ENCODE measurements around the gene KRTAP19-3.

KRTAP19-3 gene

DNA sequence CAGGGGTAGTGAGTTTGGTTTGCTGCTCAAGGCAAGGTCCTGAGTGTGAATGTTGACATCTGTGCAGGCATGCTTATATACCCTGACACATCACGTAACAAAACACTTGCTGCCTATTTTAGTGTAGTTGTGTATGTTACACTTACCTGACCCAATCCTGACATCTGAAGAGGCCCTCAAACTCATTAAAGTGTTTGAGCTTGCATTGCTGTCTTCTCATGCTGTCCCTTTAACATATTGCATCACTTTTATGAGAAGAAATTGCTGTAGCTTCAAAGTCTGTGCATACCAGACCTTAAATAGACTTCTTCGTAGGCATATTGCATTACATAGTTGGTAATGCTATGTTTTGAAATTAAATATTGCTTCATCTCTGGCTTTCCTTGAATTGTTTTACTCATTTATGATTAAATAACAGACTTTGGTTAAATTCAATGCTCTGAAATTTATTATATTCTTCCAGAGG, at the start of gene KRTAP19-3:
Gene KRTAP19-3 (minus strand): TSS at position 51 of the 466 bp plus-strand sequence. CDS start 56 bp downstream, outside the sequence.
- no peak for DNase-seq

DNA sequence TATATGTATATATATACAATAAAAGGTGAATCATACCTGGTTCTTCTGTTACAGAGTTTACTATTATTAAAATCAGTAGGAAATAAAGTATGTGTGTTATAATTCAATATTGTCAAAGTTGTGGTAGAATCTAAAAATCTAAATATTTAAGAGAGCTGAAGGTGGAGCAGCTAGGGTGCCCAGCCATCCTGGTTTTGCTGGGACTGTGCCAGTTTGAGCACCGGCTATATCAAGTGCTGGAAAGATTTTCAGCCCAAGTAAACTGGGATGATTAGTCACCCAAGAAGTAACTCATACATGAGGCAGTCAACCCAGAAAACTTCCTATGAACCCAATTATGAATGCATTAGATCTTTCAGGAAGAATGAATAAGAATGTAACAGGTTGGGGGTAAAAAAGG, 27.1 kb upstream of the KRTAP19-3 start:
- DNase-seq: no peak

DNA sequence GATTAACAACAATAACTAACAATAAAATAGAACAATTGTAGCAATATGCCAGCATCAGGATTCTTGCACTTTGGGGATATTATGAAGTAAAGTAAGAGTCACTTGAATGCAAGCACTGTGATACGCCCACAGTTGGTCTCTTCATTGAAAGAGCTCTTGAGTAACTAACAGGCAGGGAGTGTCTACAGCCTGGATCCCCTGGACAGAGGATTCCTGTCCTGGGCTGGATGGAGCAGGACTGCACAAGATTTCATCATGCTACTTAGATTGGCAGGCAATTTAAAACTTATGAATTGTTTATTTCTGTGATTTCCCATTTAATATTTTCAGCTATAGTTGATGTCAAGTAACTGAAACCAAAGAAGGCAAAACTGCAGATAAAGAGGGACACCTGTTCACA, 23.9 kb upstream of the KRTAP19-3 start:
- DNase-seq: no peak

DNA sequence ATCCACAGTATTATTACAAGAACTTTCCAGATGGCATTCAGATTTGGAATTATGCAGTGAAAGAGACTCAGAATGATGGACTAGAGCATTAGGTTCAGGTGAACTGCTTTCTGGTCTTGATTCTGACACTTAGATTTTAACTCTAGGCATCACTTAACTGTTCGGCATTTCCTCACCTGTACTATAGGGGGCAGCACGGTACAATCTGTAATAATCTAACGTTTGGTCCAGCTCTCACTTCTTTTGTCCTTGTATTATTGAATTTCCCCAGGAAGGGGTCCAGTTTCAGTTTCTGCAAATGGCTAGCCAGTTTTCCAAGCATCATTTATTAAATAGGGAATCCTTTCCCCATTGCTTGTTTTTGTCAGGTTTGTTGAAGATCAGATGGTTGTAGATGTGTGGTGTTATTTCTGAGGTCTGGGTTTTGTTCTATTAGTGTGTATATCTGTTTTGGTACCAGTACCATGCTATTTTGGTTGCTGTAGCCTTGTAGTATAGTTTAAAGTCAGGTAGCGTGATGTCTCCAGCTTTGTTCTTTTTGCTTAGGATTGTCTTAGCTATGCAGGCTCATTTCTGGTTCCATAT, 13.9 kb upstream of the KRTAP19-3 start:
- DNase-seq: peak; percentile 27

DNA sequence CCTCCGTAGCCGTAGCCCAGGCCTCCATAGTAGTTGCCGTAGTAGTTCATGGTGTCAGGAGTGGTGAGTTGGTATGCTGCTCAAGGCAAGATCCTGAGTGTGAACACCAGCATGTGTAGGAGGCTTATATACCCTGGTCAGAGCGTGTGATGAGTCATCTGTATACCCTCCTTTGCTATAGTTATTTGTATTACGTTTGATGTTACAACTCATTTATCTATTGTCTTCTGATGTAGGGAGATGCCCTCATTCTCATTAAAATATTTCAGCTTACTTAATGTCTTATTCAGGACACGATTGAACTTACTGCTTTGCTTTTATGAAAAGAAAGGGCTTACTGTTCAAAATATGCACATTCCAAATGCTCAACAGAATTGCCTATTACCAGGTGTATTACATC, 10.2 kb upstream of the KRTAP19-3 start, which contains the start of gene KRTAP19-5:
Gene KRTAP19-5 (minus strand): TSS at position 101 of the 400 bp plus-strand sequence. CDS start 51 bp downstream, at position 50.
- DNase-seq: no peak

DNA sequence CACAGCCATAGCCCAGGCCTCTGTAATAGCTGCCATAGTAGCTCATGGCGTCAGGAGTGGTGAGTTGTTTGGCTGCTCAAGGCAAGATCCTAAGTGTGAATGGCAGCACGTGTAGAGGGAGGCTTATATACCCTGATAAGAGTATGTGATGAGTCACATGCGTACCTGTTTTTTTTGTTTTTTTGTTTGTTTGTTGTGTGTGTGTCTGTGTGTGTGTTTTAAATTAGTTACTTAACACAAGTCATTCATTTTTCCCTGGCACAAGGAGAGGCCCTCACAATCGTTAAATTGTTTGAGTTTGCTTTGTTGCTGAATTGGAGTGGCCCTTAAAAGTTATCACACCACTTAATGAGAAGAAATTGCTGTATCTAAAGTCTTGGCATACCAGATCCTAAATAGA, 5.3 kb upstream of the KRTAP19-3 start, which contains the start of gene KRTAP19-4:
Gene KRTAP19-4 (minus strand): TSS at position 101 of the 400 bp plus-strand sequence. CDS start 55 bp downstream, at position 46.
- no peak for DNase-seq

DNA sequence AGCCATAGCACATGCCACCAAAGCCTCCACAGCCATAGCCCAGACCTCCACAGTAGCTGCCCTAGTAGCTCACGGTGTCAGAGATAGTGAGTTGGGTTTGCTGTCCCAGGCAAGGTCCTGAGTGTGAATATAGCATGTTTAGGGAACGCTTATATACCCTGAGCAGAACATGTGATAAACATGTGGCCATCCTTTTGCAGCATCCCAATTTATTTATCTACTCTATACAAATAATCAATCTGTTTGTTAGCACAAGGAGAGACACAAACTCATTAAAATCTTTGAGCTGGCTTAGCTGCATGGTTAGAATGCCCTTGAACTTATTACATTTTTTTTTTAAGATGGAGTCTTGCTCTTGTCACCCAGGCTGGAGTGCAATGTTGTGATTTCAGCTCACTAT, 4.5 kb downstream of the KRTAP19-3 start, which contains the start of gene KRTAP19-2:
Gene KRTAP19-2 (minus strand): TSS at position 101 of the 400 bp plus-strand sequence. CDS start 88 bp downstream, at position 13.
- no peak for DNase-seq

DNA sequence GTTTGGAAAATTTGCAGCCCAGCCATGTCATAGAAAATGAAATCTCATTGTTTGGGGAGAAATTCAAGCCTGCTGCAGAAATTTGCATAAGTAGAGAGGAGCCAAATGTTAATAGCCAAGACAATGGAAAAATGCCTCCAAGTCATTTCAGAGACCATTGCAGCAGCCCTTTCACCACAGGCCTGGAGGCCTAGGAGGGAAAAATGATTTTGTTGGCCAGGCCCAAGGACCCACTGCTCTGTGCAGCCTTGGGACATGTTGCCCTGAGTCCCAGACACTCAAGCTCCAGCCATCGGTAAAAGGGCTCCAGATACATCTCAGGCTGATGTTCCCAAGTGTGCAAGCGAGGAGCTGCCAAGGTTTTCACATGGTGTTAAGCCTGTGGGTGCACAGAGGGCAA, 5.6 kb downstream of the KRTAP19-3 start:
- no peak for DNase-seq

DNA sequence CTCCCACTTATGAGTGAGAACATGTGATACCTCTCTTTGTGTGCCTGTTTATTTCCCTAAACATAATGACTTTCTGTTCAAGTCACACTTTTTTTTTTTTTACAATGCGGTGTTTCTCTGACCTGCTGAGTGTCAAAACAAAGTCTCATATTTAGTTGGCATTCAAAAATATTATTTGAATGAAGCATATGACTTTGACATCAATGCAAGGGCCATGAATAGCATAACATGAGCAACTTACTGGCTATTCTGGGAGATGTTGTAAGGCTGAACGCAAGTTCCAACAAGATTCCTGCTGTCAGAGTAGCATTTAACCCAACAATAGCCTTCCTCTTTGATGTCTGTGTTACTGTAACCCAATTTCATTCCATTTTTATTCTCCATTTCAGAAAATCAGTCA, 9.7 kb downstream of the KRTAP19-3 start:
- no peak for DNase-seq

DNA sequence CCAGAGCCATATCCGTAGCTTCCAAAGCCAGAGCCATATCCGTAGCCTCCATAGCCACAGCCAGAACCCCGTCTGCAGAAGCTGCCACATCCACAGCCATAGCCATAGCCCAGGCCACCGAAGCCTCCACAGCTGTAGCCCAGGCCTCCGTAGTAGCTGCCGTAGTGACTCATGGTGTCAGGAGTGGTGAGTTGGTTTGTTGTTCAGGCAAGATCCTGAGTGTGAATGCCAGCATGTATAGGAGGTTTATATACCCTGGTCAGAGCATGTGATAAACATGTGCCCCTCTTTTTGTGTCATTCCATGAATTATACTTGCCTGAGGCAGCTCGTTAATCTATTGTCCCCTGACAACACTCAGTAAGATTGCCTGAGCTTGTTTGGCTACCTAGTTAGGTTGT, 11.7 kb downstream of the KRTAP19-3 start, which contains the start of gene KRTAP19-1:
Gene KRTAP19-1 (minus strand): TSS at position 223 of the 400 bp plus-strand sequence. CDS start 50 bp downstream, at position 173.
- no peak for DNase-seq

DNA sequence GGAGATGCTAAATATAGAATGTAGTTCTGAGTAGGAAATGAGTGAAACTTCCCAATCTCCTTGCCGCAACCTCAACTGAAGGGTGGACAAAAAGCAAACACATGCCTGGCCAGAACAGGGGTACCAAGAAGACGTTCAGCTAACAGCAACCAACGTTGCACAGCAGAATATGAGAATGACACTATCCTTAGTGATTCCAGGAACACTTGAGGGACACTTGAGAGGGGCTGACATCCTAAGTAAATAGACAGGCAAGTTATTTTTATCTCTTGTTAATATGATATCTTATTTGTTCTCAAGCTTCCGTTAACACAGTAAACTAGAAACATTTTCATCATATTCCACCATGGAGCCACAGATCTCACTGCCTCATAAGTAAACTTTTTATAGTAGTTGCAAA, 12.6 kb downstream of the KRTAP19-3 start:
- no peak for DNase-seq

DNA sequence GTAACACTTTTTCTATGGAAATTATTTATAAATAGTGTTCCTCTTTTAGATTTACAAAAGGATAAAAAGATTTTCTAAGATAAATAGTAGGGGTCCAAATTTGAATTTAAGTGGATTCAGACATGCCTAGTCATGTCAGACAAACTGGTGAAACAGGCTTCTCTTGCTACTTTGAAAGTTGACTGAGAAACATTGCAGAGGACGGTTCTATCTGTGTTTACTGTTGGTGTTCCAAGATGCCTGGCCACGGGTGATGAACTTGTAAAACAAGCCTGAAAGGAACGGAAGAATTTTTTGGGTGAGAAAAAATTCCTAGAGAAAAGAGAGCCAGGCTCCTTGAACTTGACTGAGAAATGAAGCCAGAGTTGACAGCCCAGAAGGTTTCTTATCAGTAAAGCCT, 13.8 kb downstream of the KRTAP19-3 start:
- no peak for DNase-seq

DNA sequence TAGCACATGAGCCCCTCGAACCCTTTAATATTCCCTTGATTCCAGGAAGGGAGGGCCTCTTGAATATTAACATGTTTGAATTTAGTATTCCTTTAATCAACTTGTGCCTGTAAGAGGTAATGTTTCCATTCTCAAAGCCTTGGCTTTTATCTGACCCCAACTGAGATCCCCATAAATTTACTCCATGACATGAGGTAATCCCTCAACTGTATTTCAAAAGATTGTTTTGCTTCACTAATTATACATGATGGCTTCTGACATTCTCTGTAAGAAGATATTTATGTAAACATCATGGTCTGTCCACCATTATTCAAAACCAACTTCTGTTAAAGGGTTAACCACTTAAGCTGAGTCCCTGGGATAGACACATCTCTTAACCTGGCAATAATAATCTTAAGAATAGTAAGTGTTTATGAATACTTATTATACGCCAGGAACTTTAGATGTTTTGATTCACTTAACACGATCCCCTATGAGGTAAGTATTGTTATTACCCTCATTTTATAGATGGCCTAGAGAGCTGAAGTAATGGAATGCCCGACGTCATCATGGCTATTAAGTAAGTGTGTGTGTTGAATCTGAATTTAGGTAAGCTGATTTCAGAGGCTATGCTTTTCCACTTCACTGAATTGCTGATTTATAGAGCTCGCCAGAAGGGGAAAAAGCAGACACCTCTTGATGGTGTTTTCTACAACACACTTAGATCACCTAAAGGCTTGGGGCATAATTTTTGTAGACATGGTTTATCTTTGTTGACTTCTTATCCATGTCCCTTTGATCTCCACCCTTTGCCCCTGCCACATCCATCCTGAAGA, 22.7 kb downstream of the KRTAP19-3 start:
- DNase-seq: no peak

DNA sequence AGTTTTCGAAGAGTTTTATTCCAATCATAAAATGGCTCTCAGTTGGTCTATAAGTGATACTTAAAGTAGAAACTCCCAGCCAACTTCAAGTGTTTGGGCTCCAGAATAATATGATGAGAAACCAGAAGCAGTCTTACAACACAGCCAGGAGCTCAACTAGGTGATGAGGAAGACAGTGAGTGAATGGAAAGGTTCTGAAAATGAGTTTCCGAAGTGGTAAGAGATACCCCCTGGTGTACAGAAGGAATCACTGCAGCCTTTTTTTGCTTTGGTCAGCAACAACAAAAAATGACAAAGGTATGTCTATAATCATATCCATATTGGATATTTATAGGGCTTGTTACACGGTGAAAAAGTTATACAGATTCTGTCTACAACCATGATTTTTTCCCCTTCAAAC, 28.1 kb downstream of the KRTAP19-3 start:
- peak; percentile 13 for DNase-seq

DNA sequence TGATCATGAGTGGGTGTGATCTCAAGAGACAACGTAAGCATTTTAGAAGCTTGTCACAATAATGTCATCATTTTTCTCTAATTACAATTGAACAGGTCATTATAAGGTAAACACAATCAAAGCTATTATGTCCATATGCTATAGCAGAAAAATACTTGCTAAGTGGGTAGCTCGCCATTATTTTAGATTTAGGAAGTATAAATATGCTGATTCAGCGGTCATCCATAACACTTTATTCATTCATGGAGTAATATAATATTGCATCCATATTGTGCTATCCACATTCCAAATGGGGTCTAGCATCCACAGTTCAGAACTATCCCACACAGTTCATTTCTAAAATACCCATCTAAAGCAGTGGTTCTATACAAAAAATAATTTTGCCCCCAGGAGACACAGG, 43.3 kb downstream of the KRTAP19-3 start:
- DNase-seq: no peak

DNA sequence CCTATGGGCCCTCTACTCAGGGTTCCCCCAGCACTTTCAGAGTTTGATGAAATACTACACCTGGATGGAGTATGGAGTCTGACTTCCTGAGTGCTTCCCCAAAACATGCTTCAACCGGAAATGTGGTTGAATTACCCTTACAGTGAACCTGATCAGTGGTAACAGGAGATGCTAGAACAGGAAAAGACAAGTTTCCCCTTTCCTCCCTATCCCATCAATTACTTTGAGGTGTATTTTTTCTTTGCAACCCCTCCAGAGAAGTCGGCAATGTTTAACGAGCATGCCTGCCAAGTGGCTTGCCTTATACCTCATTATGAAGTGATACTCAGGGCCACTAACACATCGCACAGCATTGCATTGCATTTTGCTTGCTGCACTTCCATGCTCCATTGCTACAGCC, 44.8 kb downstream of the KRTAP19-3 start:
- DNase-seq: no peak

DNA sequence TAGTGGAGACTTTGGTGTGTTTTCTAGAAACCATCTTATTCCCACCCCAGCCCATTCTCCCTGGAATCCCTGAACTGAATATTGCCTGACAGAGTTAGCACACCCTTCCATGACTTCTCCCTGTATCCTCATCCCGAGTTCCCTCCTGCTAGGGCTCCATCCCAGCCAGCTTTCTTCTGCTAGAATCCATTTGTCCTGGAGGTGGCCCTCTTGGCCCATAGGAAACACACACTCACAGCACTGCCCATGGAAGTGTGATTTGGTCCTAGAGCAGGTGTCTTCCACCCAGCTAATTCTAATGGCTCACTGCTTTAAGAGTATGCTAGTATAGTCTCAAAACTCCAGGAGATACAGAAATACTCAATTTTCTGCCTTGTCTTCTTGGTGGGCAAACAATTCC, 47.6 kb downstream of the KRTAP19-3 start:
- no peak for DNase-seq

DNA sequence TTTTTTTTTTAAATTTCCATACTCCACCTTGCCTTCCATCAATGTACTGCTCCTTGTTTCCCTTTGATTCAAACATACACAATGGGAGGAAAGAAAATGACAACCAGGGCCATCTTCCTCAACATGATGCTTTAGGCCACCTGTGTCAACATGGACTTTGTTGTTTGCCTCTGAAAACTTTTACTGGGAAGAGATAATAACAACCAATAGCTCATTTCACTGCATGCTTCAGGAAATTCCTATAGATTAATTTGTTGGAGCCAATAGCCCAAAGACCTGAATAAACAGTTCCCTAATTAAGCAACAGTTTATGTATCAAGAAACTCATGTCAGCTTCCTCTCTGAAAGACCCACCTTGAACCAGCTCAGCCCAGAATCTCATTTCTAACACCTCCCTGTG, 48.6 kb downstream of the KRTAP19-3 start:
- no peak for DNase-seq
